Brain pericyte (primary cell): Measurements from ENCODE around the gene OR1Q1.
"Not testable (repeated sequence)": the region's sequence is repeated elsewhere in the genome, so short reads cannot be mapped to it uniquely, and the experiment has no call there.

Source experiments
- DNase-seq: peaks from one replicate; pipeline ENCODE4 v3.0.0-alpha.2; 2012; ENCODE audit warnings: low read depth, low spot score

The OR1Q1 gene, protein sequence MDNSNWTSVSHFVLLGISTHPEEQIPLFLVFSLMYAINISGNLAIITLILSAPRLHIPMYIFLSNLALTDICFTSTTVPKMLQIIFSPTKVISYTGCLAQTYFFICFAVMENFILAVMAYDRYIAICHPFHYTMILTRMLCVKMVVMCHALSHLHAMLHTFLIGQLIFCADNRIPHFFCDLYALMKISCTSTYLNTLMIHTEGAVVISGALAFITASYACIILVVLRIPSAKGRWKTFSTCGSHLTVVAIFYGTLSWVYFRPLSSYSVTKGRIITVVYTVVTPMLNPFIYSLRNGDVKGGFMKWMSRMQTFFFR

DNA sequence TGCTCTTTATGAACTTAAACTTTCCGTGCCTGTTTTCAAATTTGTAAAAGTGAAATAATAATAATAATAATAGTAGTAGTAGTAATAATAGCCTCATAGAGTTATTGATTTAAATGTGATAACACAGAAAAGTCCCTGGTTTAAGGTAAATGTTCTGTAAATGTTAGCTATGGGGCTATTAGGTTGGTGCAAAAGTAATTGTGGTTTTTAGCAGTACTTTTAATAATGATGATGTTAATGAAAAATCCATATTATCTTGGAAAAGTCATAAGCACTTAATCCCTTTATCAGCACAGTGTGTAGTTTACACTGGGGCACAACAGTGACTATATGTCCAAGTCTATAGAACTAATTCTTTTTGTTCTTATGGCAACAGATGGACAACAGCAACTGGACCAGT, at the start of gene OR1Q1:
Gene OR1Q1, plus strand, starts transcription at position 377 of the 400 bp plus-strand sequence. Its CDS starts 0 bp downstream, at position 377.
- no peak for DNase-seq

DNA sequence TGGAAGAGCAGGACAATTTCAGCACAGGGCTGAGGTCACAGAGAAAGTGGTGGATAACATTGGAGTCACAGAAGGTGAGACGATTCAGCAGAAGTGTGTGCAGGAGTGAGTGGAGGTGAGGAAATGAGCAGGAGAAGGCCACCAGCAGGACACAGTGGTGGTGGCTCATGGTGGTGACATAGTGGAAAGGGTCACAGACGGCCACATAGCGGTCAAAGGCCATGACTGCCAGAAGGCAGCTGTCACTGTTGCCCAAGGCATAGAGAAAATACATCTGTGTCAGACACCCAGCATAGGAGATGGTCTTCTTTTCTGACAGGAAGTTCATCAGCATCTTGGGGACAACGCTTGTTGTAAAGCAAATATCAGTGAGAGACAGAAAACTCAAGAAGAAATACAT, 46.6 kb upstream of the OR1Q1 start:
- DNase-seq = no peak

DNA sequence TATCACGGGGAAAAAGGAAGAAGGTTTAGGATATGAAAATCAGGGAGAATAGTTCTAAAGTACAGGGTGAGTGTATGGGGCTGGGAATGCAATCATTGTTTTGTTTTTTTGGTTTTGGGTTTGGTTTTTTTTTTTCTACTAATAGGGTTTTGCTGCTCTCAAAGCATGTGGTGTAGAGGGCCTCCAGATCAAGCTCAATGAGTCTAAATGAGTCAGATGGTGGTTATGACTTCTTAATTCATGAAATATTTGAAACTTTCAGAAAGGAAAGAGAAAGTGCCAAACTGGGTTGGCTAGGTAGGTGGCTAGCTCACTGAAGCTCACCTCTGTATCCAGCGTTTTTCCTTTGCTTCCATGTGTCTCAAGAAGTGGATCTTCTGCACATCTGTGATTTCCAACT, 42.1 kb upstream of the OR1Q1 start:
- DNase-seq = no peak

- no peak for DNase-seq
Measured at GRCh38 chr9:122579874-122580273, 34.7 kb upstream of the OR1Q1 start.

DNA sequence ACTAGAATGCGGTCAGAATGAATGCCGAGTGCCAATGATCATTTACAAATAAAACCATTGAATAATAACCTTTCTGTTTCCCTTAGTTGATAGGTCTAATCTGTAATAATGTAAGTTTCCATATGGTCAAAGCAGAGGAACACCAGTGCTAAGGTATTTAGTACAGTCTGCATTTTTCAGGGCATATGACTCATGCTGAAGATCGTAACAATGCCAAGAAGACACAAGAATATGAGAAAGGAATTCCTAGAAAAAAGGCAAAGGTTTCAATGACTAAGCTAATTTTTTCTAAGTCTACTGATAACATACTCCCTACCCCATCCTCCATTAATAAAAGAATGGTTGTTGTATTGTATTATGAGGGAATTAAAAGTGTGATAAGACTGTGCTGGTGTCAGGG, 34.2 kb upstream of the OR1Q1 start:
- no peak for DNase-seq

DNA sequence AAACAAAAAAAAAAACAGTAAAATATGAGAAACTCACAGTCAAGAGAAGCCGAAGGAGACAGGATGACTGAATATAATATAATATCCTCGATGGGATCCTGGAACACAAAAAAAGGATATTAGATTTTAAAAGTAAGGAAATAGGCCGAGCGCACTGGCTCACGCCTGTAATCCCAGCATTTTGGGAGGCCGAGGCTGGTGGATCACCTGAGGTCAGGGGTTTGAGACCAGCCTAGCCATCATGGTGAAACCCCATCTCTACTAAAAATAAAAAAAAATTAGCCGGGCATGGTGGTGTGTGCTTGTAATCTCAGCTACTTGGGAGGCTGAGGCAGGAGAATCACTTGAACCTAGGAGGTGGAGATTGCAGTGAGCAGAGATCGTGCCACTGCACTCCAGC, 31.3 kb upstream of the OR1Q1 start, which contains the start of gene OR1L8:
Gene OR1L8, minus strand, starts transcription at position 101 of the 400 bp plus-strand sequence. CDS start 14,907 bp downstream, outside the sequence.
- DNase-seq = not testable (repeated sequence)

- DNase-seq = no peak
Measured at GRCh38 chr9:122605691-122606090, 8.8 kb upstream of the OR1Q1 start.

- DNase-seq = no peak
Measured at GRCh38 chr9:122606587-122606986, 8.0 kb upstream of the OR1Q1 start.

GRCh38 chr9:122609804-122610203, 4.7 kb upstream of the OR1Q1 start:
- no peak for DNase-seq

DNA sequence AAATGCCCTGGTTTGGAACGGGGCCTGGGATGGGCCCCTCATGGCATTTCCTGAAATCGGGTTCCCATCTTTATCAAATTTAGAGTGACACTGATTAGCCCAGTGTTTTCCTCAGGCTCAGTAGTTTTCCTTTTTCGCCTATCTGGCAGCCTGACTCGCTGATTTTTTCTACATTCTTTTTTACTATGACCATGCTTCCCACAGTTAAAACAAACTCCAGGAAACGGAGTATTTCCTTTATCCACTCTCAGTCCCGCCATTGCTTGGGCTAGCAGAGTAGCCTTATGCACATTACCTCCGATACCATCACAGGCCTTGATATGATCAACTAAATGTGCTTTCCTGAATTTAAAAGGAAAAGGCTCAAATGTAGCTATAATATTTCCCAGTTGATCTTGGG, 5.5 kb downstream of the OR1Q1 start:
- no peak for DNase-seq

- no peak for DNase-seq
Measured at GRCh38 chr9:122642226-122642625, 27.7 kb downstream of the OR1Q1 start.

- DNase-seq = no peak
Measured at GRCh38 chr9:122656378-122656777, 41.8 kb downstream of the OR1Q1 start.

- DNase-seq = no peak
Measured at GRCh38 chr9:122657527-122657926, 43.0 kb downstream of the OR1Q1 start, which contains the start of gene OR1B1. OR1B1 (minus strand) TSS chr9:122657627.

- no peak for DNase-seq
Measured at GRCh38 chr9:122661416-122661815, 46.9 kb downstream of the OR1Q1 start, which contains the start of gene OR1L1. OR1L1 (plus strand) TSS chr9:122661716; CDS start chr9:122661716, 0 bp downstream.
